ENCODE measurements around the gene CEMP1. TPM values are rescaled to one million over a fixed set of nuclear protein-coding genes. Genes with fewer than 3 reads are reported as not detected.

CEMP1 gene
- total RNA-seq, 1 donor from 2014 or later: 0.62 TPM

GRCh38 chr16:2480948-2481347, 50.3 kb downstream of the CEMP1 start:
- Mint-ChIP-seq H3K27me3 (peaks cover 3% of the 10 kb centered on the region), H3K9me3 (ENCODE audit: low read depth) (no peaks in the 10 kb centered on the region), H3K4me1 (ENCODE audit: low read depth) (peaks cover 17% of the 10 kb centered on the region), H3K27ac (no peak overlapping the region), H3K36me3 (ENCODE audit: insufficient read depth) (no peaks in the 10 kb centered on the region), H3K4me3 (ENCODE audit: low read depth) (no peak overlapping the region)
- TF ChIP-seq, protein P1, sequence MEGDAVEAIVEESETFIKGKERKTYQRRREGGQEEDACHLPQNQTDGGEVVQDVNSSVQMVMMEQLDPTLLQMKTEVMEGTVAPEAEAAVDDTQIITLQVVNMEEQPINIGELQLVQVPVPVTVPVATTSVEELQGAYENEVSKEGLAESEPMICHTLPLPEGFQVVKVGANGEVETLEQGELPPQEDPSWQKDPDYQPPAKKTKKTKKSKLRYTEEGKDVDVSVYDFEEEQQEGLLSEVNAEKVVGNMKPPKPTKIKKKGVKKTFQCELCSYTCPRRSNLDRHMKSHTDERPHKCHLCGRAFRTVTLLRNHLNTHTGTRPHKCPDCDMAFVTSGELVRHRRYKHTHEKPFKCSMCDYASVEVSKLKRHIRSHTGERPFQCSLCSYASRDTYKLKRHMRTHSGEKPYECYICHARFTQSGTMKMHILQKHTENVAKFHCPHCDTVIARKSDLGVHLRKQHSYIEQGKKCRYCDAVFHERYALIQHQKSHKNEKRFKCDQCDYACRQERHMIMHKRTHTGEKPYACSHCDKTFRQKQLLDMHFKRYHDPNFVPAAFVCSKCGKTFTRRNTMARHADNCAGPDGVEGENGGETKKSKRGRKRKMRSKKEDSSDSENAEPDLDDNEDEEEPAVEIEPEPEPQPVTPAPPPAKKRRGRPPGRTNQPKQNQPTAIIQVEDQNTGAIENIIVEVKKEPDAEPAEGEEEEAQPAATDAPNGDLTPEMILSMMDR (IDR thresholded peaks at IDR 0.05; ENCODE audit: unreplicated experiment): no peak
- no peak for DNase-seq (ENCODE audit: low spot score, unreplicated experiment)

Small RNA genes lying within 50 kb of the gene (microRNA-seq; reads per million reads assigned to microRNA genes)
- not detected for gene MIR3178 (ENCODE audit: borderline number of aligned reads, unreplicated experiment)

Other genes starting within 250 kb of the CEMP1 start
- gene ABCA3, start 190.7 kb downstream of the CEMP1 start, total RNA-seq: 6.9 and 7.6 TPM in 2 replicates
- 26.5 and 27.8 TPM in 2 replicates for gene CCNF, start 102.0 kb downstream of the CEMP1 start, total RNA-seq
- gene TEDC2, start 71.3 kb downstream of the CEMP1 start, total RNA-seq: 27.4 and 32.2 TPM in 2 replicates
- 2.4 and 2.5 TPM in 2 replicates for gene NTN3, start 60.1 kb downstream of the CEMP1 start, total RNA-seq
- 23.3 and 23.8 TPM in 2 replicates for gene TBC1D24, start 56.3 kb downstream of the CEMP1 start, total RNA-seq
- 158 and 169 TPM in 2 replicates for gene ATP6V0C, start 17.5 kb downstream of the CEMP1 start, total RNA-seq
- gene AMDHD2, start 11.0 kb downstream of the CEMP1 start, total RNA-seq: 38.7 and 40.8 TPM in 2 replicates
- gene PDPK1, start 6.6 kb upstream of the CEMP1 start, total RNA-seq: 45.0 and 45.1 TPM in 2 replicates
- 21.4 and 24.5 TPM in 2 replicates for gene KCTD5, start 151.1 kb upstream of the CEMP1 start, total RNA-seq
- gene PRSS27, start 188.8 kb upstream of the CEMP1 start, total RNA-seq: 6.3 and 6.6 TPM in 2 replicates
- 817 and 838 TPM in 2 replicates for gene SRRM2, start 221.2 kb upstream of the CEMP1 start, total RNA-seq
- gene ELOB, start 245.9 kb upstream of the CEMP1 start, total RNA-seq: 201 and 207 TPM in 2 replicates

All from progenitor cell of endocrine pancreas (in vitro differentiated cells).